ENCODE data around the gene ZNF649.

Gene ZNF649

DNA sequence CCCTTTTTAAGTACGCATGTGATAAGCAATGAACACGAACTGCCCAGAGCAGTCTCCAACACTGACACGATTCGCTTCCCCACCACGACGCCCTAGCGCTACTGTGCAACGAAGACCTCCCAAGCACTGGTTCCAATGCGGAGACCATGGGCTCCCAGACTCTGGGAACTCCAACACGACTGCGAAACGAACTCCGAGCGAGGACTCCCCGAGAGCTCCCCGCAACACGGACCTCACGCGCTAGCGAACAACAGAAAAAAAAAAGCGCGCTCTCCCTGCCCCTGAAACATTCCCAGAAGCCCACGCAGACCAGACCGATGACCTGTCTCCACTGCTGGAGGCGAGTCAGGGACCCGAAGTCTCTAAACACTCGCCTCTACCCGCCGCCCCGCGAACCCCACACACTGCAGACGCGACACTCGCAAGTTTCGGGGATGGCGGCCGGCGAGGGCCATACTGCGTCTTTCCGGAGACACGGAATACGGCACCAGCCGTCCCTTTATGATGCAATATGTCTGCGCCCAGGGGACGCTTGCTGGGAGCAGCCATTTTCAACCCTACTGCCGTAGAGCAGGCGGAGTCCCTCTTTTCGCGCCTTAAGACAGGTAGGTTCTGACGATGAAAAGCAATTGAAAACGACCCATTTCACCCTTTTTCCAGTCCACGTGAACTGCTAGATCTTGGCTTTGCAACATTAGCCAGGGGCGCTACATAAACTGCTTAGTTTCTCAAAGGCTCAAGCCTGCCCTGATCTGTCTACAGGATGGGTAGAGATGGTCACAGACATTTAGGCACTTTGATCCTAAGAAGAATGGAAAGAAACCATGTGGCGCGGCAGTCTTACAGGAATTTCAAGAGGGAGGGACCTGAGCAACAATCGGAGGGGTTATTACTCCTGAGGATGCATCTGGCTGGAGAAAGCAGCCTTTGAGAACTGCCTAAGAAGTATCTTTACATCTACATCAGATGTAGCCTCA, 17.0 kb downstream of the ZNF649 start, which contains the start of gene ZNF577:
TSS of gene ZNF577 (minus strand) at position 430 of the 977 bp plus-strand sequence. CDS start 7,569 bp downstream, outside the sequence.
- peak; percentile 93 for DNase-seq (ENCODE audit: low read depth)

DNA sequence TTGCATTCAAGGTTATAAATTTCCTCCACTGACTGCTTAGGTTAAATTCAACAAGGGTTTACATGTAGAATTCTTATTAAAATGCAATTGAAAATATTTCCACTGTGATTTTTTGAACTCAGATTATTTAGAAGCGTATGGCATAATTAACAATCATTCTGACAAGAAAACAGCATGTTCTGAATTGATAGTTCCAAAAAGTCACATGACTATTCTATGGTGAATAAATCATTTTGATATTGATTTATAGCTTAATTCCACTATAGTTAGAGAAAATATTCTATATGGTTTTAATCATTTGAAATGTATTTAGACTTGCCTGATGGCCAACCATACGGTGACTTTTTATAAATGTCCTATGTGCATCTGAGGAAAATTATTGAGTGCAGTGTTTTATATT, 20.1 kb downstream of the ZNF649 start:
- DNase-seq (ENCODE audit: low read depth), result no peak

DNA sequence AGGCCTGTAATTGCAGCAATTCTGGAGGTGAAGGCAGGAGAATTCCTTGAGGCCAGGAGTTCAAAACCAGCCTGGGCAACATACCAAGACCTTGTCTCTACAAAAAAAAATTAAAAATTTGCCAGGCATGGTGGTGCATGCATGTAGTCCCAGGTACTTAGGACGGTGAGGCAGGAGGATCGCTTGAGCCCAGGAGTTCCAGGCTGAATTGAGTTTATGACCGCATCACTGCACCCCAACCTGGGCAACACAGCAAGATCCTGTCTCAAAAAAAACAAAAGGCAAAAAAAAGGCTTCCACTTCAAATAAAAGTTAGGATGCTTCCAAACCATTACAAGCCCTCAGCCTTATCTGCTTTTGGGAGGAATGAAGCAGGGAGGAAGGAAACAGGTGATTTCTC, 22.3 kb downstream of the ZNF649 start:
- DNase-seq (ENCODE audit: low read depth), result no peak

DNA sequence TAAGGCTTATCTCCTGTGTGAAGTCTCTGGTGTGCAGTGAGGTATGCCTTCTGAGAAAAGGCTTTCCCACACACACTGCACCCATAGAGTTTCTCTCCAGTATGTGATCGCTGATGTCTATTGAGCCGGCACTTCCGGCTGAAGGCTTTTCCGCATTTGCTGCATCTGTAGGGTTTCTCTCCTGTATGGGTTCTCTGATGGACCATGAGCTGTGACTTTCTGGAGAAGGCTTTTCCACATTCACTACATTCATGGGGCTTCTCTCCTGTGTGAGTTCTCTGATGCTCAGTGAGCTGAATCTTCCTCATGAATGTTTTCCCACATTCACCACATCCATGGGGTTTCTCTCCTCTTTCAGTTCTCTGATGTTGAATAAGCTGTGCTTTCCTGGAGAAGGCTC, 31.7 kb downstream of the ZNF649 start:
- DNase-seq (ENCODE audit: low read depth), result peak; percentile 8

DNA sequence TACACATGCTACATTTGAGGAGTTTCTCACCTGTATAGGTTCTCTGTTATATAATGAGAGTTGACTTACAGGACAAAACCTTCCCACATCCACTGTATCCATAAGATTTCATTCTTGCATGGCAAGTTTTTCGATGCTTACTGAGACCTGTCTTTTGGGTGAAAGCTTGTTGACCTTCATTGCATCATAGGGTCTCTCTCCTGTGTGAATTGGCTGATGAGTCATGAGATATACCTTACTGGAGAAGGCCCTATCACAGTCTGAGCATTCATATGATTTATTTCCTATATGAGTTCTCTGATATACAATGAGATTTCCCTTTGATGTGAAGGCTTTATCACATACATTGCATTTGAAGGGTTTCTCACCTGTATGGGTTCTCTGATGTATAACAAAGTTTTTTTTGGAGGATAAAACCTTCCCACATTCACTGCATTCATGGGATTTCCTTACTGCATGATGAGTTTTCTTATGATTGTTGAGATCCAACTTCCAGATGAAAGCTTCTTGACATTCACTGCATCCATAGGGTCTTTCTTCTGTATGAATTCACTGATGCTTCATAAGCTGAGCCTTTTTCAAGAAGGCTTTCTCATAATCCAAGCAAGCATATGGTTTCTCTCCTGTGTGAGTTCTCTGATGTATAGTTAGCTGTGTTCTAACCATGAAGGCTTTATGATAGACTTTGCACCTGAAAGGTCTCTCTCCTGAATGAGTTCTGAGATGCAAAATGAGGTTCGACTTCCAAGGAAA, 42.8 kb downstream of the ZNF649 start:
- no peak for DNase-seq (ENCODE audit: low read depth)
